ENCODE data around the gene CERS5. TPM values are rescaled to one million over a fixed set of nuclear protein-coding genes. Genes with fewer than 3 reads are reported as not detected.

Gene CERS5
- polyA plus RNA-seq, 1 experiment: 68.0 TPM

GRCh38 chr12:50088577-50089335 is 78.4 kb downstream of the CERS5 start:
- Histone ChIP-seq H3K36me3 (ENCODE audit: control insufficient read depth, insufficient read depth, low read length) (peaks cover 12% of the 10 kb centered on the region), H3K27me3 (ENCODE audit: control insufficient read depth, insufficient read depth, low read length) (no peaks in the 10 kb centered on the region), H3K4me3 (ENCODE audit: low read depth, low read length) (no peak overlapping the region)
- DNase-seq (ENCODE audit: low read depth): no peak
- TF ChIP-seq CTCF (IDR thresholded peaks at IDR 0.05; ENCODE audit: insufficient read depth, low read depth, low read length): peak; percentile 85
- POLR2A ChIA-PET: no interaction called here
- CTCF ChIA-PET: interaction anchor here (0.7 to 6.1 kb wide), 16 partner anchors 12 to 416 kb away, joined by 3 to 58 read pairs (median 4); partner anchors contain the start of genes COX14, DIP2B and GPD1

GRCh38 chr12:50087995-50088394 is 79.2 kb downstream of the CERS5 start:
- H3K4me3 ChIP-seq (ENCODE audit: low read depth, low read length): no peak overlapping the region
- CTCF ChIA-PET: interaction anchor here (0.5 to 6.1 kb wide), 14 partner anchors 11 to 683 kb away, joined by 3 to 58 read pairs (median 4); partner anchors contain the start of genes COX14, DIP2B and GPD1
- DNase-seq (ENCODE audit: low read depth): no peak

DNA sequence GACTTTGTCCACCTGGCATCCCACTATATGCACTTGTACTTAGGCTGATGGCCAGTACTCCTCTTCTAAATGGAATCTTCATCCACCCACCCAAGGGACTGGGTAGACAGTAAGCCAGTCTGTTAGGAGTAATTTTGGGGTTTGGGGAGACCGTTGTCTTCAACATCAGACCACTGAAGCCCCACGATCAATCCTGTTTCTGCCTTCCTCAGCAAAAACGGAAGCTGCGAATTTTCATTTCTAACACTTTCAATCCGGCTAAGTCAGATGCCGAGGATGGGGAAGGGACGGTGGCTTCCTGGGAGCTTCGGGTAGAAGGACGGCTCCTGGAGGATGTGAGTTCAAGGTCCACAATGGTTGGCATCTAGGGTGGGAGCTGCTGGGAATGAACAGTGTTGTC is 80.0 kb downstream of the CERS5 start:
- H3K36me3 ChIP-seq (ENCODE audit: control insufficient read depth, insufficient read depth, low read length): peaks cover 8% of the 10 kb centered on the region
- ChIA-PET CTCF (interaction anchor here (0.8 to 6.1 kb wide), 10 partner anchors 11 to 418 kb away, joined by 3 to 58 read pairs (median 4); partner anchors contain the start of genes COX14, DIP2B and GPD1), POLR2A (no interaction called here)
- TF ChIP-seq CTCF (IDR thresholded peaks at IDR 0.05; ENCODE audit: insufficient read depth, low read depth, low read length): no peak
- DNase-seq (ENCODE audit: low read depth): no peak
- no peaks in the 10 kb centered on the region for H3K27me3 ChIP-seq (ENCODE audit: control insufficient read depth, insufficient read depth, low read length)
- H3K4me3 ChIP-seq (ENCODE audit: low read depth, low read length): no peak overlapping the region

More at GRCh38 chr12:50087995-50088394, 79.2 kb downstream of the CERS5 start:
- POLR2A ChIA-PET: no interaction called here
- Histone ChIP-seq H3K36me3 (ENCODE audit: control insufficient read depth, insufficient read depth, low read length) (peaks cover 11% of the 10 kb centered on the region), H3K27me3 (ENCODE audit: control insufficient read depth, insufficient read depth, low read length) (no peaks in the 10 kb centered on the region)
- no peak for TF ChIP-seq CTCF (IDR thresholded peaks at IDR 0.05; ENCODE audit: insufficient read depth, low read depth, low read length)

- no peak for DNase-seq (ENCODE audit: low read depth)
- TF ChIP-seq CTCF (IDR thresholded peaks at IDR 0.05; ENCODE audit: insufficient read depth, low read depth, low read length): no peak
- POLR2A ChIA-PET: no interaction called here
- Histone ChIP-seq H3K4me3 (ENCODE audit: low read depth, low read length) (peak overlapping the region; percentile 62), H3K36me3 (ENCODE audit: control insufficient read depth, insufficient read depth, low read length) (peaks cover 8% of the 10 kb centered on the region), H3K27me3 (ENCODE audit: control insufficient read depth, insufficient read depth, low read length) (no peaks in the 10 kb centered on the region; the same call in 1 of the 2 replicates)
- CTCF ChIA-PET: interaction anchor here (0.7 to 3.6 kb wide), 4 partner anchors 10 to 228 kb away, joined by 4 to 23 read pairs (median 7); no protein-coding TSS in a partner anchor
These were observed 81.0 kb downstream of the CERS5 start for GRCh38 chr12:50086148-50086547.

GRCh38 chr12:50085615-50086072 is 81.5 kb downstream of the CERS5 start:
- no peak for TF ChIP-seq CTCF (IDR thresholded peaks at IDR 0.05; ENCODE audit: insufficient read depth, low read depth, low read length)
- ChIA-PET CTCF (interaction anchor here (0.7 to 3.6 kb wide), 16 partner anchors 8 to 229 kb away, joined by 3 to 23 read pairs (median 5); partner anchors contain the start of genes CERS5 and COX14), POLR2A (no interaction called here)
- Histone ChIP-seq H3K36me3 (ENCODE audit: control insufficient read depth, insufficient read depth, low read length) (peaks cover 7% of the 10 kb centered on the region), H3K27me3 (ENCODE audit: control insufficient read depth, insufficient read depth, low read length) (no peaks in the 10 kb centered on the region; the same call in 1 of the 2 replicates), H3K4me3 (ENCODE audit: low read depth, low read length) (peak overlapping the region; percentile 62)
- no peak for DNase-seq (ENCODE audit: low read depth)
